Stimulated activated CD8-positive, alpha-beta memory T cell treated with anti-CD3 and anti-CD28 coated beads, Interleukin-4, amount 100 ng/mL, for 24 hours (primary cell): Measurements from ENCODE around the gene ZBED4.

Experiments
- DNase-seq: peaks from one replicate; pipeline ENCODE4 v3.0.0-alpha.2; 2020; ENCODE audit warnings: low read depth

The ZBED4 gene

DNA sequence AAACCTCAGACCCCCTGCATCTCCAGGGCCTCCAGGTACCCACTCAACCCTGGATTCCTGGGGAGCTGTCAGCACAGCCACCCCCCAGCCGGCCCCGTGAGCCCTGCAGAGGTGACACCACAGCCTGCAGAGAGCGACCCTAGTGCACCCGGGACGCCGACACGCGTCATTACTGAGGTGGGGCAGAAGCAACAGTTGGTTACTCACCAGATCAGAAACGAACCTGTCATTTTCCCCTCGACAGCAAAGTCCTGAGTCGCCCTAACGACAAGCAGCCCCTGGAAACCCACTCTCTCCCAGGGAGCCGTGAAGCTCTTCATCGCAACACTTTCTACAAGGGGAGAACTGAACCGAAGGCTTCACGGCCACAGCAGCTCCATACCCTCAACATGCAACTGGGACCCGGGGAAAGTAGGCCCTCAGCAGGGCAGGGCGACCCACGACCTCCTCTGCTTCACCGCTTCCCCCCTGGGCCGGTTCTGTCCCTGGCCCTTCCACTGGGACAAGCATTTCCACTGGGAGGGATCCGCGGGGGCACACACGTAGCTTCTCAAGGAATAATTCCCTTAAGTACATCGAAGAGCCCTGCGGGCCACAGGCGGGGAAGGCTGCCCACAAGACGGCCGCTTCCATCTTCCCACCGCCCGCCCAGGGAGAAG is 27.6 kb upstream of the ZBED4 start:
- DNase-seq: peak; percentile 52

- no peak for DNase-seq
Measured at GRCh38 chr22:49826603-49827270, 26.9 kb upstream of the ZBED4 start.

GRCh38 chr22:49827271-49827852 is 26.3 kb upstream of the ZBED4 start:
- DNase-seq: no peak

DNA sequence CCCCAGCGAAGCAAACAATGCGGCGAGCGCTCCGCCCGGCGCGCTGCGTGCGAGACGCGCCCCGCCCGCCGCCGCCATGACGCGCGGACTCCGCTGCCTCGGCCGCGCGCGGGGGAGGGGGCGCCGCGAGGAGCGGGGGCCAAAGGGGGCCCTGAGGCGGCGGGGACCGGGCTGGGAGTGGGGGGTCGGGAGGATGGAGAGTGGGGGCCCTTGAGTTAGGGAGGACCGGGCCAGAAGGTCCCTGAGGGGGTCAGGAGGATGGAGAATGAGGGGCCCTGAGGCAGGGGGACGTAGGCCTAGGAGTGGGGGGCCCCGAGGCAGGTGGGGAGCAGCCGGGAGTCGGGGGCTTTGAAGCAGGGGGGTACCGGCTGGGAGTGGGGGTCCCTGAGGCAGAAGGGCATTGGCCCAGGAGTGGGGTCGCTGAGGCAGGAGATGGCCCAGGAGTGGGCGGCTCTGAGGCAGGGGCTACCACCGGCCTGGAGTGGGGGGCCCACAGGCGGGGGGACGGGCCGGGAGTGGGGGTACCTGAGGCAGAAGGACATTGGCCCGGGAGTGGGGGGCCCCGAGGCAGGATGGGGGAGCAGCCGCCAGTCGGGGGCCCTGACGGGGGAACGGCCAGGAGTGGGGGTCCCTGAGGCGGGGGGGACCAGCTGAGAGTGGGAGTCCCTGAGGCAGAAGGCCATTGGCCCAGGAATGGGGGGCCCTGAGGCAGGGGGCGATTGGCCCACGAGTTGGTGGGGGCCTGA is 25.6 kb upstream of the ZBED4 start, which contains the start of gene BRD1:
BRD1 (minus strand) TSS at position 21 of the 746 bp plus-strand sequence. CDS start 3,556 bp downstream, outside the sequence.
- peak; percentile 46 for DNase-seq

DNA sequence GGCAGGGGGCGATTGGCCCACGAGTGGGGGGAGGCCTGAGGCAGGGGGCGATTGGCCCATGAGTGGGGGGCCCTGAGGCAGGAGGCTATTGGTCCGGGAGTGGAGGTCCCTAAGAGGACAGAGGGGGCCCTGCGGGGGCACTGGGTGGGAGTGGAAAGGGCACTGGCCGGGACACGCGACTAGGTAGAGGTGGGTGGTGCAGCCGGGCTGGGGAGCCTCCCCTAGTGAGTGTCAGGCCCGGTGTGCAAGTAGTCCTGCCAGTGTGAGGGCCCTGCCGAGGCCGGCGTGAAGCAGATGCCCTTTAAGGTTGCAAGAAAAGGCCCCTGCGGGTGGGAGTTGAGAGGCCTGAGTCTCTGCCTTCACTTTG is 25.1 kb upstream of the ZBED4 start:
- DNase-seq: no peak

GRCh38 chr22:49829044-49829853 is 24.4 kb upstream of the ZBED4 start:
- no peak for DNase-seq

- no peak for DNase-seq
Measured at GRCh38 chr22:49833340-49834007, 20.2 kb upstream of the ZBED4 start.

DNA sequence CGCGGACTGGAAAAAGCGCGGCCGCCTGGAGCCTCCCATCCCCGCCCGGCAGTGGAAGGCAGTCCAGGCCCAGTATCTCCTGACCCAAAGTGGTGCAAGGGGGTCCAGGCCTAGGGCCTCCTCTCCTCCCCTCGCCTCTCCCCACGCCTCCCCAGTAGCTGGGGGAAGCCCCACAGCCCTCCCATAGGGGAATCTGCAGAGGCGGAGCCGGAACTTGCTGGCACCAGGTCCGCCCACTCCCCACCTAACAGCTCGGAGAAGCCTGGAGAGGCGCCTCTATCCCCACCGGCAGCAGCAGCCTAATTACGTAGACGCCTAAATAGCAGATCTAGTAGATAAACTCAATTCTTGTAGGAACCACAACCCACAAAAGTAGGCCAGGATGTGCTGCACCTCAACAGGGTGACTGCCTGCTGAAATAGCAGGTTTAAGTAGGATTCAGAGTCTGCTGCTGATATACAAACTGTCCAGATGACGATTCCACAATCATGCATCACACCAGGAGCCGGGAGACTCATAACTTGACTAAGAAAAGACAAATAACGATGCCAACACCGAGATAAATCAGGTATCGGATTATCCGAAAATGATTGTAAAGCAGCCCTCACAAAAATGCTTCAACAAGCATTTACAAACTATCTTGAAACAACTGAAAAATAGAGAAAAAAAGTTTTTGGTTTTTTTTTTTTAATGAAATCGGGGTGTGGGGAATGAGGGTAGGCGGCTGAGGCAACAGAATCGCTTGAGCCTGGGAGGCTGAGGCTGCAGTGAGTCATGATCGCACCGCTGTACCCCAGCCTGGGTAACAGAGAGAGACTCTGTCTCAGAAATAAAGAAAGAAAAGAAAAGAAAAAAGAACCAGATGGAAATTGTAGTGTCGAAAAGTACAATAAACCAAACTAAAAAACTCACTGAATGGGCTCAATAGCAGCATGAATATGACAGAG is 14.6 kb upstream of the ZBED4 start:
- DNase-seq: peak; percentile 76

DNA sequence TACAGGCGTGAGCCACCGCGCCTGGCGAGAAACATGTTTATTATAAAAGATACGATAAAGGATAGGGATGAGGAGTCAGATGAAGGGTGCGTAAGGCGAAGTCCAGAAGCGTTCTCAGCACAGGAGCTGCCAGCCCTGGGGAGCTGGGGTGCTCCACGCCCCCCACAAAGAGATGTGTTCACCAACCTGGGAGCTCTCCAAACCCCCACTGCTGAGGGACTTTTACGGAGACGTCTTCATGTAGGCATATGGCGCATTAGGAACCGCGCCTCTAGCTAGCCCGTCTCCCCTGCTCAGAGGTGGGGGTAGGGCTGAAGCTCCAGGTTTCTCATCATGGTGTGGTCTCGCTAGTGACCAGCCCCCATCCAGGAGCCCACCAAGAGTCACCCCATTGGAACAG is 8.4 kb upstream of the ZBED4 start:
- no peak for DNase-seq

DNA sequence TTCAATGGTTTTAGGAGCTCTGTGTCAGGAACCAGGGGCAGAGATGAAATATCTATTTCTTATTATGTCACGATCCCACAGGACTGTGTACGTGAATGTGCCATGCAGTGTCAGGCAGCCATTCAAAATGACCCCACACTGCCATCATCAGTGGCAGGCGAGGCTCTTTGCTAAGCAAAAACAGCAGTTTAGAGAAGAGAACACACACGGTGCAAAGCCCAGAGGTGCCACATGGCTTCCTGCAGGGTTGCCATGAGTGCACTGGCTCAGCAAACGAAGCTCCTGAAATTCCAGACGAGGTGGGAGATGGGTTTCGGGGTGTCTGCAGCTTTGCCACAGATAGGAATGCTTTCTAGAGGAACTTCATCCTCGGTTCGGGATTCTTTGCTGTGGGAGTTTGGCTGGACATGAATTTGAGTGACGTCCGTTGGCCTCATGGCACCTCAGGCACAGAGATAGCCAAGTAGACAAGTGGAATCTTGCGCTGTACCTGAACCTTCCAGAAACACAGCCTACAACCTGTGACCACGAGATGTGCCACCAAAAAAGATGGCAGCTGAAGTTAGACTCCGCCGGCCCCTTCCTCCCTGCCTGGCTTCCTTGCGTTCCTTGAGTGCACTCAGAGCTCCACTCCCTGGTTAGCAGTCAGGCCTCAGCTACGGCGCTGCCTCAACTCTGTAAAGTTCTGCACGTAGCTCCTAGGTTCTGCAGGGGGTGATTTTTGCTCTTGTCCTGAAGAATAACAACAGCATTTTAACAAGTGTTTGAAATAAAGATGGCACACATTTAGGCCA is 7.8 kb upstream of the ZBED4 start:
- DNase-seq: no peak

- no peak for DNase-seq
Measured at GRCh38 chr22:49847751-49848689, 5.6 kb upstream of the ZBED4 start.

- DNase-seq: no peak
Measured at GRCh38 chr22:49848690-49849160, 4.9 kb upstream of the ZBED4 start.

DNA sequence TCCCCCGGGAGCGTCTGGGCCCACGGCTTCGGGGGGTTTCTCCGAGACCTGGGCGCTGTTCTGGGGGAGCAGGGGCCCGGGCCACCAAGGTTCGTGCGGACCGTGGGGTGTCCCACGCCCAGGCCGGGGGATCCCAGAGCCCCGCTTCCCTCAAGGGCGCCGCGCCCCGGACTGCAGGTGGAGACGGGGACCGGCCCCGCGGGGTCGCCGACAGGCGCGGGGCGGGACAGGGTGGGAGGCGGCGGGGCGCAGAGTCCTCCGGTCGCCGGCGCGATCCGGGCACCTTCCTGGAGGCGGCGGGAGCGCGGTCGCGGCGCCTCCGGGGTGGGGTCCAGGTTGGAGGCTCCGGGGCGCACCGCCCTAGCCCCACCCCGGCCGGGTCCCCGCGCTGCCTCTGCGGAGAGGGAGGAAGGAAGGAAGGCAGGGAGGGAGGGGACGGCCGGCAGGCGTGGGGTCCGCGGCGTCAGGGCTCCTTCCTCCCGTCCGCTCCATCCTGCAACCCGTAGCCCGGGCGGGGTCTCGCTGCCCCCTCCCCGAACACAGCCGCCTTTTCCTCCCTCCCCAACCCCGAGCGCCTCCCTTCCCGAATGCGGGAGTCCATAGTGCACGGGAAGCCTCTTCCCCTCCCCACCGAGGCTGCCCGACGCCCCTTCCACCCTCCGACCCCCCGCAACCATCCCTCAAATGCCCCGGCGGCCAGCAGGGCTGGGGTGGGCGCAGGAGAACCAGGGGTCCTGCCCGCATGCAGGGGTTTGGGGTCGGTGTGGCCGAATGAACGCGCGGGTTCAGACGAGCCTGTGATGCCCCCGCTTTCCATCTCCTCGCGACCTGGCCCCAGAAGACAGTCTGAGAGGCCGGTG is 4.3 kb upstream of the ZBED4 start:
- no peak for DNase-seq

- DNase-seq: no peak
Measured at GRCh38 chr22:49850021-49850911, 3.4 kb upstream of the ZBED4 start.

GRCh38 chr22:49850959-49851802 is 2.5 kb upstream of the ZBED4 start:
- DNase-seq: no peak
